HEK293 (cell line): Measurements from ENCODE around the gene ALS2CL.

Experiments used
- CTCF ChIA-PET: fragments of 350-600 bp; formaldehyde crosslinking; extraction: SDS; loops from one replicate; lab custom pipeline; 2021; ENCODE audit warnings: antibody characterized with exemption; lab: Yijun Ruan, JAX
- POLR2A ChIA-PET: fragments of 300-600 bp; formaldehyde crosslinking; extraction: SDS; loops from one replicate; lab custom pipeline; 2020; ENCODE audit warnings: antibody characterized with exemption, inconsistent platforms; lab: Yijun Ruan, JAX
- H3K27ac ChIP-seq: fragments of 200-500 bp; sonication (Bioruptor generic); 2 replicates; pipeline ENCODE4 v1.5.1; 2014; ENCODE audit warnings: low read depth, low read length, control low read depth, inconsistent platforms; ENCODE audit errors: extremely low read depth
- H3K36me3 ChIP-seq, 2 experiments: fragments of 200-500 bp in 1 of 2; sonication (Bioruptor generic) in 1 of 2; 1 replicate in 1 of 2; 2 replicates in 1 of 2; pipeline ENCODE4 v1.5.1; 2014 to 2017; ENCODE audit warnings: inconsistent platforms in 2 of 2, low read length in 2 of 2; ENCODE audit not compliant: control insufficient read depth in 2 of 2, insufficient read depth in 1 of 2
- H3K4me1 ChIP-seq: fragments of 200-500 bp; sonication (Bioruptor generic); 2 replicates; pipeline ENCODE4 v1.5.1; 2014; ENCODE audit warnings: mild to moderate bottlenecking, low read length, inconsistent platforms; ENCODE audit not compliant: control insufficient read depth, insufficient read depth
- H3K4me3 ChIP-seq: 2 replicates; pipeline ENCODE4 v1.5.1; 2011; ENCODE audit warnings: low read depth, mild to moderate bottlenecking, control low read depth, low read length, moderate library complexity
- H3K9me3 ChIP-seq: fragments of 200-500 bp; sonication (Bioruptor generic); 2 replicates; pipeline ENCODE4 v1.5.1; 2014; ENCODE audit warnings: low read depth, low read length, inconsistent platforms; ENCODE audit not compliant: control insufficient read depth, insufficient read depth
- GLIS1 ChIP-seq: fragments of 450-650 bp; formaldehyde crosslinking; IDR thresholded peaks from 2 replicates; pipeline ENCODE4 v1.5.1; 2016; ENCODE audit warnings: missing biosample characterization, missing genetic modification characterization
- HOXC10 ChIP-seq: sonication (generic); formaldehyde crosslinking; IDR thresholded peaks from 2 replicates; pipeline ENCODE4 v1.8.1; 2023; ENCODE audit warnings: mild to moderate bottlenecking, missing genetic modification reagents
- RBAK ChIP-seq: fragments of 450-650 bp; formaldehyde crosslinking; IDR thresholded peaks from 2 replicates; pipeline ENCODE4 v1.5.1; 2016; ENCODE audit warnings: missing biosample characterization, missing genetic modification characterization
- SETDB1 ChIP-seq: IDR thresholded peaks from one replicate; pipeline ENCODE4 v1.6.1; 2017; ENCODE audit warnings: mild to moderate bottlenecking, low read length, moderate library complexity, mixed read lengths; ENCODE audit not compliant: insufficient read length
- ZNF112 ChIP-seq: fragments of 450-650 bp; formaldehyde crosslinking; IDR thresholded peaks from 2 replicates; pipeline ENCODE4 v1.5.0; 2017; ENCODE audit warnings: missing biosample characterization, missing genetic modification characterization
- ZNF121 ChIP-seq: fragments of 450-650 bp; formaldehyde crosslinking; IDR thresholded peaks from 2 replicates; pipeline ENCODE4 v1.5.1; 2016; ENCODE audit warnings: missing biosample characterization, missing genetic modification characterization
- ZNF274 ChIP-seq, 2 experiments: fragments of 200-500 bp in 1 of 2; fragments of 450-650 bp in 1 of 2; sonication (Bioruptor generic) in 1 of 2; formaldehyde crosslinking in 1 of 2; IDR thresholded peaks; 2 replicates each; pipeline versions ENCODE4 v1.5.1 to v1.6.1; 2014 to 2016; ENCODE audit warnings: borderline replicate concordance in 1 of 2, inconsistent platforms in 1 of 2, low read length in 1 of 2, missing biosample characterization in 1 of 2, missing genetic modification characterization in 1 of 2
- ZNF302 ChIP-seq: fragments of 450-650 bp; formaldehyde crosslinking; IDR thresholded peaks from 2 replicates; pipeline ENCODE4 v1.5.1; 2016; ENCODE audit warnings: missing biosample characterization, missing genetic modification characterization, low read depth
- ZNF341 ChIP-seq: fragments of 450-650 bp; formaldehyde crosslinking; IDR thresholded peaks from 2 replicates; pipeline ENCODE4; 2016; ENCODE audit warnings: low read depth, missing biosample characterization, missing genetic modification characterization
- ZNF555 ChIP-seq: fragments of 450-650 bp; formaldehyde crosslinking; conservative IDR thresholded peaks from 2 replicates; pipeline ENCODE4 v1.5.1; 2017; ENCODE audit warnings: missing biosample characterization, mild to moderate bottlenecking, missing genetic modification characterization, inconsistent platforms
- ZNF610 ChIP-seq: fragments of 450-650 bp; formaldehyde crosslinking; IDR thresholded peaks from 2 replicates; pipeline ENCODE4 v1.5.1; 2016; ENCODE audit warnings: missing biosample characterization, missing genetic modification characterization, borderline replicate concordance
- ZNF623 ChIP-seq: fragments of 450-650 bp; formaldehyde crosslinking; IDR thresholded peaks from 2 replicates; pipeline ENCODE4 v1.5.1; 2016; ENCODE audit warnings: missing biosample characterization, missing genetic modification characterization
- ZNF670 ChIP-seq: fragments of 450-650 bp; formaldehyde crosslinking; IDR thresholded peaks from 2 replicates; pipeline ENCODE4 v1.5.1; 2016; ENCODE audit warnings: missing biosample characterization, missing genetic modification characterization, low read depth
- ZNF792 ChIP-seq: fragments of 450-650 bp; formaldehyde crosslinking; IDR thresholded peaks from 2 replicates; pipeline ENCODE4 v1.5.1; 2016; ENCODE audit warnings: missing biosample characterization, missing genetic modification characterization
- ZNF843 ChIP-seq: fragments of 450-650 bp; formaldehyde crosslinking; IDR thresholded peaks from 2 replicates; pipeline ENCODE4 v1.5.1; 2016; ENCODE audit warnings: missing biosample characterization, missing genetic modification characterization
- TF ChIP-seq, protein P1 (sequence below): fragments of 450-650 bp; formaldehyde crosslinking; IDR thresholded peaks from 2 replicates; pipeline ENCODE4 v1.5.1; 2016; ENCODE audit warnings: missing biosample characterization, missing genetic modification characterization
- TF ChIP-seq, protein P2 (sequence below): fragments of 450-650 bp; formaldehyde crosslinking; IDR thresholded peaks from 2 replicates; pipeline ENCODE4 v1.5.1; 2016; ENCODE audit warnings: missing biosample characterization, missing genetic modification characterization
- TF ChIP-seq, protein P3 (sequence below): fragments of 450-650 bp; formaldehyde crosslinking; conservative IDR thresholded peaks from 2 replicates; pipeline ENCODE4 v1.5.1; 2016; ENCODE audit warnings: low read depth, missing biosample characterization, missing genetic modification characterization
- TF ChIP-seq, protein P4 (sequence below): fragments of 450-650 bp; formaldehyde crosslinking; IDR thresholded peaks from 2 replicates; pipeline ENCODE4 v1.5.1; 2016; ENCODE audit warnings: missing biosample characterization, missing genetic modification characterization

The ALS2CL gene

DNA sequence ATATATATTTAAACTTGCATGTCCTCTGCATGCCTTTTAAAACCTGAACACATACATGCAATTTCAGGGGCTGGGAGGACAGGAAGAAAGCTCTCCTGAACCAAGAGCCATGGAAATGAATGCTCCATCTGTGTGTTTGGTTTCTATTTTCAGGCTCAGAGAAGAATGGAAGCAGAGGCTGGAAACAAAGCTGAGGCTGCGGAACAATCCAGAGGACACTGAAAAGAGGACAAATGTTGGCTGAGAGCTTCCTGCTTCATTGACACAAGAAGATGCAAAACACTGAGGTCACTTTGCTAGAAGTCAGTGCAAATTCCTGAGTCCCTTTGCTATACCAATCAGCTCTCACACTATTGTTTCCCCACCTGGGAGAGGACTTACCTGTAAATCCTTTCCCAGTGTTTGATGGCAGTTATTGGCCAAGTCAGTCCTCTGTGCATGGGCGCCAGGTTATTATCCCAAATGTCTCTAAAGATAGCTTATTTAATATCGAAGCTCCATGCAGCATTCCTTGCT is 68.4 kb downstream of the ALS2CL start (continued):
- TF ChIP-seq, protein P1, sequence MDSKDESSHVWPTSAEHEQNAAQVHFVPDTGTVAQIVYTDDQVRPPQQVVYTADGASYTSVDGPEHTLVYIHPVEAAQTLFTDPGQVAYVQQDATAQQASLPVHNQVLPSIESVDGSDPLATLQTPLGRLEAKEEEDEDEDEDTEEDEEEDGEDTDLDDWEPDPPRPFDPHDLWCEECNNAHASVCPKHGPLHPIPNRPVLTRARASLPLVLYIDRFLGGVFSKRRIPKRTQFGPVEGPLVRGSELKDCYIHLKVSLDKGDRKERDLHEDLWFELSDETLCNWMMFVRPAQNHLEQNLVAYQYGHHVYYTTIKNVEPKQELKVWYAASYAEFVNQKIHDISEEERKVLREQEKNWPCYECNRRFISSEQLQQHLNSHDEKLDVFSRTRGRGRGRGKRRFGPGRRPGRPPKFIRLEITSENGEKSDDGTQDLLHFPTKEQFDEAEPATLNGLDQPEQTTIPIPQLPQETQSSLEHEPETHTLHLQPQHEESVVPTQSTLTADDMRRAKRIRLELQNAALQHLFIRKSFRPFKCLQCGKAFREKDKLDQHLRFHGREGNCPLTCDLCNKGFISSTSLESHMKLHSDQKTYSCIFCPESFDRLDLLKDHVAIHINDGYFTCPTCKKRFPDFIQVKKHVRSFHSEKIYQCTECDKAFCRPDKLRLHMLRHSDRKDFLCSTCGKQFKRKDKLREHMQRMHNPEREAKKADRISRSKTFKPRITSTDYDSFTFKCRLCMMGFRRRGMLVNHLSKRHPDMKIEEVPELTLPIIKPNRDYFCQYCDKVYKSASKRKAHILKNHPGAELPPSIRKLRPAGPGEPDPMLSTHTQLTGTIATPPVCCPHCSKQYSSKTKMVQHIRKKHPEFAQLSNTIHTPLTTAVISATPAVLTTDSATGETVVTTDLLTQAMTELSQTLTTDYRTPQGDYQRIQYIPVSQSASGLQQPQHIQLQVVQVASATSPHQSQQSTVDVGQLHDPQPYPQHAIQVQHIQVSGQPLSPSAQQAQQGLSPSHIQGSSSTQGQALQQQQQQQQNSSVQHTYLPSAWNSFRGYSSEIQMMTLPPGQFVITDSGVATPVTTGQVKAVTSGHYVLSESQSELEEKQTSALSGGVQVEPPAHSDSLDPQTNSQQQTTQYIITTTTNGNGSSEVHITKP (tag by site-specific recombination): no peak
- no peak for TF ChIP-seq ZNF610 (tag by site-specific recombination)
- TF ChIP-seq, protein P2, sequence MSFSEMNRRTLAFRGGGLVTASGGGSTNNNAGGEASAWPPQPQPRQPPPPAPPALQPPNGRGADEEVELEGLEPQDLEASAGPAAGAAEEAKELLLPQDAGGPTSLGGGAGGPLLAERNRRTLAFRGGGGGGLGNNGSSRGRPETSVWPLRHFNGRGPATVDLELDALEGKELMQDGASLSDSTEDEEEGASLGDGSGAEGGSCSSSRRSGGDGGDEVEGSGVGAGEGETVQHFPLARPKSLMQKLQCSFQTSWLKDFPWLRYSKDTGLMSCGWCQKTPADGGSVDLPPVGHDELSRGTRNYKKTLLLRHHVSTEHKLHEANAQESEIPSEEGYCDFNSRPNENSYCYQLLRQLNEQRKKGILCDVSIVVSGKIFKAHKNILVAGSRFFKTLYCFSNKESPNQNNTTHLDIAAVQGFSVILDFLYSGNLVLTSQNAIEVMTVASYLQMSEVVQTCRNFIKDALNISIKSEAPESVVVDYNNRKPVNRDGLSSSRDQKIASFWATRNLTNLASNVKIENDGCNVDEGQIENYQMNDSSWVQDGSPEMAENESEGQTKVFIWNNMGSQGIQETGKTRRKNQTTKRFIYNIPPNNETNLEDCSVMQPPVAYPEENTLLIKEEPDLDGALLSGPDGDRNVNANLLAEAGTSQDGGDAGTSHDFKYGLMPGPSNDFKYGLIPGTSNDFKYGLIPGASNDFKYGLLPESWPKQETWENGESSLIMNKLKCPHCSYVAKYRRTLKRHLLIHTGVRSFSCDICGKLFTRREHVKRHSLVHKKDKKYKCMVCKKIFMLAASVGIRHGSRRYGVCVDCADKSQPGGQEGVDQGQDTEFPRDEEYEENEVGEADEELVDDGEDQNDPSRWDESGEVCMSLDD (tag by site-specific recombination): no peak
- no peak for TF ChIP-seq SETDB1
- no peak for TF ChIP-seq GLIS1 (tag by site-specific recombination)

DNA sequence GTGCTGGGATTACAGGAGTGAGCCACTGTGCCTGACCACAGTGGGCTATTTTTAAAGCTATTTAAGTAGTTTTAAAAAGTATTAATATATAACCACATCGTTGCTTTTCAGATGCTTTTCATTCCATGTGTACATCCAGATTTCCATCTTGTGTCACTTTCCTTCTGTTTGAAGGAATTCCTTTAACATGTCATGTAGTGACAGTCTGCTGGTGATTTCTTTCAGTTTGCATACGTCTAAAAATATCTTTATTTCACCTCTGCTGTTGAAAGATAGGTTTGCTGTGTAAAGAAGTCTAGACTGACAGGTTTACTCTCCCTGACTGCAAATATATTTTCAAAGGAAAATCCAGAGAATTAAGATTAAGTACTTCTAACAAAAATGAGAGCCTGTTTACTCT is 68.9 kb downstream of the ALS2CL start:
- CTCF ChIA-PET: no interaction called here
- POLR2A ChIA-PET: no interaction called here

More for the DNA sequence above, 68.9 kb downstream of the ALS2CL start:
- TF ChIP-seq ZNF274 (IDR thresholded peaks at IDR 0.05; ENCODE audit: low read length) (no peak), ZNF274 (tag by site-specific recombination; IDR thresholded peaks at IDR 0.05; ENCODE audit: borderline replicate concordance) (no peak), ZNF843 (no peak), ZNF112 (tag by site-specific recombination) (no peak), HOXC10 (CRISPR knock-in tag) (no peak), RBAK (tag by site-specific recombination) (no peak), ZNF341 (no peak), ZNF670 (tag by site-specific recombination) (no peak), ZNF555 (tag by site-specific recombination) (no peak), ZNF792 (tag by site-specific recombination) (no peak), ZNF302 (tag by site-specific recombination) (no peak), ZNF623 (tag by site-specific recombination) (no peak), ZNF121 (tag by site-specific recombination) (no peak)
- TF ChIP-seq, protein P3, sequence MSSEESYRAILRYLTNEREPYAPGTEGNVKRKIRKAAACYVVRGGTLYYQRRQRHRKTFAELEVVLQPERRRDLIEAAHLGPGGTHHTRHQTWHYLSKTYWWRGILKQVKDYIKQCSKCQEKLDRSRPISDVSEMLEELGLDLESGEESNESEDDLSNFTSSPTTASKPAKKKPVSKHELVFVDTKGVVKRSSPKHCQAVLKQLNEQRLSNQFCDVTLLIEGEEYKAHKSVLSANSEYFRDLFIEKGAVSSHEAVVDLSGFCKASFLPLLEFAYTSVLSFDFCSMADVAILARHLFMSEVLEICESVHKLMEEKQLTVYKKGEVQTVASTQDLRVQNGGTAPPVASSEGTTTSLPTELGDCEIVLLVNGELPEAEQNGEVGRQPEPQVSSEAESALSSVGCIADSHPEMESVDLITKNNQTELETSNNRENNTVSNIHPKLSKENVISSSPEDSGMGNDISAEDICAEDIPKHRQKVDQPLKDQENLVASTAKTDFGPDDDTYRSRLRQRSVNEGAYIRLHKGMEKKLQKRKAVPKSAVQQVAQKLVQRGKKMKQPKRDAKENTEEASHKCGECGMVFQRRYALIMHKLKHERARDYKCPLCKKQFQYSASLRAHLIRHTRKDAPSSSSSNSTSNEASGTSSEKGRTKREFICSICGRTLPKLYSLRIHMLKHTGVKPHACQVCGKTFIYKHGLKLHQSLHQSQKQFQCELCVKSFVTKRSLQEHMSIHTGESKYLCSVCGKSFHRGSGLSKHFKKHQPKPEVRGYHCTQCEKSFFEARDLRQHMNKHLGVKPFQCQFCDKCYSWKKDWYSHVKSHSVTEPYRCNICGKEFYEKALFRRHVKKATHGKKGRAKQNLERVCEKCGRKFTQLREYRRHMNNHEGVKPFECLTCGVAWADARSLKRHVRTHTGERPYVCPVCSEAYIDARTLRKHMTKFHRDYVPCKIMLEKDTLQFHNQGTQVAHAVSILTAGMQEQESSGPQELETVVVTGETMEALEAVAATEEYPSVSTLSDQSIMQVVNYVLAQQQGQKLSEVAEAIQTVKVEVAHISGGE (tag by site-specific recombination): no peak
- TF ChIP-seq, protein P4, sequence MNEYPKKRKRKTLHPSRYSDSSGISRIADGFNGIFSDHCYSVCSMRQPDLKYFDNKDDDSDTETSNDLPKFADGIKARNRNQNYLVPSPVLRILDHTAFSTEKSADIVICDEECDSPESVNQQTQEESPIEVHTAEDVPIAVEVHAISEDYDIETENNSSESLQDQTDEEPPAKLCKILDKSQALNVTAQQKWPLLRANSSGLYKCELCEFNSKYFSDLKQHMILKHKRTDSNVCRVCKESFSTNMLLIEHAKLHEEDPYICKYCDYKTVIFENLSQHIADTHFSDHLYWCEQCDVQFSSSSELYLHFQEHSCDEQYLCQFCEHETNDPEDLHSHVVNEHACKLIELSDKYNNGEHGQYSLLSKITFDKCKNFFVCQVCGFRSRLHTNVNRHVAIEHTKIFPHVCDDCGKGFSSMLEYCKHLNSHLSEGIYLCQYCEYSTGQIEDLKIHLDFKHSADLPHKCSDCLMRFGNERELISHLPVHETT (tag by site-specific recombination): no peak
- TF ChIP-seq, all 188 proteins: peak for 0
- Histone ChIP-seq H3K36me3 (no peaks in the 10 kb centered on the region), H3K27ac (no peak overlapping the region), H3K9me3 (no peaks in the 10 kb centered on the region), H3K4me3 (no peak overlapping the region), H3K4me1 (no peaks in the 10 kb centered on the region)
